Hippocampal formation (tissue), 2 donors: ENCODE measurements around the gene IL7R.

Experiments
- DNase-seq, 2 donors: peaks; one replicate each; lab custom pipeline; 2025; lab: John Stamatoyannopoulos, UW

The IL7R gene, protein sequence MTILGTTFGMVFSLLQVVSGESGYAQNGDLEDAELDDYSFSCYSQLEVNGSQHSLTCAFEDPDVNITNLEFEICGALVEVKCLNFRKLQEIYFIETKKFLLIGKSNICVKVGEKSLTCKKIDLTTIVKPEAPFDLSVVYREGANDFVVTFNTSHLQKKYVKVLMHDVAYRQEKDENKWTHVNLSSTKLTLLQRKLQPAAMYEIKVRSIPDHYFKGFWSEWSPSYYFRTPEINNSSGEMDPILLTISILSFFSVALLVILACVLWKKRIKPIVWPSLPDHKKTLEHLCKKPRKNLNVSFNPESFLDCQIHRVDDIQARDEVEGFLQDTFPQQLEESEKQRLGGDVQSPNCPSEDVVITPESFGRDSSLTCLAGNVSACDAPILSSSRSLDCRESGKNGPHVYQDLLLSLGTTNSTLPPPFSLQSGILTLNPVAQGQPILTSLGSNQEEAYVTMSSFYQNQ

DNA sequence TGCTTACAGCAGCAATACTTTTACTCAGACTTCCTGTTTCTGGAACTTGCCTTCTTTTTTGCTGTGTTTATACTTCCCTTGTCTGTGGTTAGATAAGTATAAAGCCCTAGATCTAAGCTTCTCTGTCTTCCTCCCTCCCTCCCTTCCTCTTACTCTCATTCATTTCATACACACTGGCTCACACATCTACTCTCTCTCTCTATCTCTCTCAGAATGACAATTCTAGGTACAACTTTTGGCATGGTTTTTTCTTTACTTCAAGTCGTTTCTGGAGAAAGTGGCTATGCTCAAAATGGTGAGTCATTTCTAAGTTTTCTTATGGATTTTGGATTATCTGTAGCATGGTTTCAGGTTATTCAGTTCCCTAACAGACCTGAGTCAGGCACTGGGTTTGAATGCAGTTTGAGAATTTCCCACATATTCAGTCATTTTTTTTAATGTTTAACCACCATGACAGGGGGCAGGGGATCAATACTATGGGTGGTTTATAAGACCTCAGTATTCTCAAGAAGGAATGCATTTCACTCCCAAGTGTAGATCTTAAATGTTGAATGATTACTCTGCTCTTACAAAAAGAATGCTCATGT lies at the start of gene IL7R:
TSS of gene IL7R (plus strand) at position 127 of the 587 bp plus-strand sequence. CDS start at position 214, 87 bp downstream.
- DNase-seq, result no peak

DNA sequence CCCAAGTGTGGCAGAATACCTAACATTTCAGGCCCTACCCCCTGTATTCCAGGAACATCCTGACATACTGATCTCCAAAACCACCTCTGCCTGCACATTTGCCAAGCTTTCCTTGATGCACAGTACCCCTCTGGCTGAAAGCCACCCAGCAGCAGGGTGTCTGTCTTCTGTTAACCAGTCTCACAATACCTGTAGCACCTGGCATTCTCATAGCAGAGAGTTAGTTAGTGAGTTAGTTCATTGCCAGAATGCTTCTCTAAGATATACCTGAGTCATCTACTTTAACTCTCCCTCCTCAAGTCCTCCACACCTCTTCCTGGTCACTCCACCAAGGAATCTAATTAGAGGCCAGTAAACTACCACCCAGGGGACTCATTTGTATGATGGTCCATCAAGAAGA lies 46.1 kb upstream of the IL7R start:
- DNase-seq, result no peak

DNA sequence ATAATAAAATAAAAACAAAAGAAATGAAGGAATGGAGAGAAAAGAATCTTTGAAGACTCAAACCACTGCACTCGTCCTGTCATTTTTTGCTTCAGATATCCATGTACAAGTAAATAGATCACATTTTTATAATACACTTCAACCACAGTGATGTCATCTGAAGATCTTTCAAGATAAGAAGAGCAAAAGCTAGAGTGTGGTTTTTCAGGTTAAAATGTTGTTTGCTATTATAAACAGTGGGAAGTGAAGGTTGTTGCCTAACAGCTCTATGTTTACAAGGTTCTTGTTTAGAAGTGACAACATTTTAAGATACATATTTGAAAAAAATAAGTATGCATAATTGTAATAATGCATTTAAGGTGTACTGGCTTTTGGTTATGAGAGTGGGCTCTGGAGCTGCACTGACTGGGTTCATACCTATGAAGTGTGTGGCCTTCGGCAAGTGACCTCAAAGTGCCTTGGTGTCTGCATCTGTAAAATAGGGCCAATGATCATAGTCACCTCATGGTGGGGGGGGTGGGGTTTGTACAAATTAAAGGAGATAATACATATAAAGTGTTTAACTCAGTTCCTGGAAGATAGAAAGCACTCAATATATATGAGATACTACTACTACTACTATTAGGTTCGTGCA lies 45.5 kb upstream of the IL7R start:
- DNase-seq, result no peak

DNA sequence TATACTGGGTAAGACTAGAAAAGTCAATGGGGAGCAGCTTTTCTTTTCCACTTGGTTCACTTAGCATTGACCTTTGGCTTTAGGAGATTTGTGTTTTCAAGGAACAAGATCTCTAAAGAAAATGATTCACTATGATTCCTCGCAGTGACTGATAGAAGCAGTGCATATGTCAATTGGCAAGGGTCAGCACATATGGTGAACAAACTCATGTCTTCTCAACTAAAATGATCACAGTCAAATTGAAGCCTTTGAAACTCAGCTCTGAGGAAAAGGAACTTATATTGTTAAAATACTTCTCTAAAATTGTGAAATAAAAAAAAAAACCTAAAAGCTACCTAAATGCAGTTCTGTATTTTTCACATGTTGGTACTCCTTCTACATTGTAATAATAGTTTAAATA lies 43.2 kb upstream of the IL7R start:
- DNase-seq, result no peak

DNA sequence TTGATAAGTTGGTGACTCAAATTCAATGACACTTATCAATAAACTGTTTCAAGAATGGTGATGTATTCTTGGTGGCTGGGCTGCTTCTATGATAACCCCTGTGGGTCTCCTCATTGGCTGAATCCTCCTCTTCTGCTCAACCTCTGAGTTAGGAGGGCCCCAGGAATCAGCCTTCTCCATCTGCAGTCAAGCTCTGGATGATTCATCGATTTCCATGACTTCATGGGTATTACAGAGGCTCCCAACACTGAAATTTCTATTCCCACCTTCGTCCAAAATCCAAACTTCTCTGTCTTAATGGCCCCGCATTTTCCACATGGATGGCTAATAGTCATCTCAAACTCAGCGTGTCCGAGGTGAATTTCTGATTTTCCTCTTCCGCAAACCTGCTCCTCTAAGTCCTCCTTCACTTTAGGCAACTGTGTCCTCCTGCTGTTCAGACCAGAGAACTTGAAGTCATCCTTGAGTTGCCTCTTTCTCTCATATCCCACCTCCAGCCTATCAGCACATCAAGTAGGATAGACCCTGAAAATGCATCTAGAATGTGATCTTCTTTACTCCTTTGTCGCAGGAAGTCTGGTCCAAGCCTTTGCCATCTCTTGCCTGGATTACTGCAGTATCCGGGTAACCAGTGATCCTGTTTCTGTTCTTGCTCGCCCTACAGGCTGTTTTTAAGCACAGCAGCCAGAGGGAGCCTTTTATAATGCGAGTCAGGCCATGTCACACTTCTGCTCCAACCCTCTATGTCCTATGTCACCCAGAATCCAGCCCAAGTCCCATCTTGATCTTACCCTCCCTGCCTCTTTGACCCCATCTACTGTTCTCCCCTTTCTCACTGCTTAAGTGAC lies 41.4 kb upstream of the IL7R start:
- DNase-seq, result no peak

DNA sequence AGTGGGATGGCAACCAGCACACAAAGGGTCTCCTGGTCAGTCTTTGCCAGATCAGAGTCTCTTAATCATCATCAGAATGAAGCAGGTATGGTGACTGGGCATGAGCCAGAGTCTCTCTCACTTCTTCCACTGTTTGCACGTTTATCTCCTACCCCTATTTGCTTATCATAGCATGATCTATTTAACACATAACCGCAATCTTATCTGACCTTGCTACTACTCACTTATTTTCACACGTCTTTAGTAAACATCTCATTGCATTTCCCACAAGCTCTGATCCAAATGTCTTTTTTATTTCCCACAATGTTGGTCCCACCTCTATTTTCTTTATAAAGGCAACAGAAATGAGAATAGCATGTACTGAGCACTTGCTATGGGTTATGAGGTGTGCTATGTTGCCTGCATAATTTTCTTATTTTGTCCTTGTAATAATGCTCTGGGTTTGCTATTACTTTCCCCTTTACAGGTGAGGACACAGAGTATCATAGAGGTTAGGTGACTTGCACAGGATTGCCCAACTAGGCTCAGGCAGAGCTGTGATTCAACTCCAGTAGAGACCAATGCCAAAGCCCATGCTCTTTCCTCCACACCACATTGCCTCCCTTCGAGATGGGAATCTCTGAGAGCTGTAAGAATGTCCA lies 39.7 kb upstream of the IL7R start:
- DNase-seq, result no peak

DNA sequence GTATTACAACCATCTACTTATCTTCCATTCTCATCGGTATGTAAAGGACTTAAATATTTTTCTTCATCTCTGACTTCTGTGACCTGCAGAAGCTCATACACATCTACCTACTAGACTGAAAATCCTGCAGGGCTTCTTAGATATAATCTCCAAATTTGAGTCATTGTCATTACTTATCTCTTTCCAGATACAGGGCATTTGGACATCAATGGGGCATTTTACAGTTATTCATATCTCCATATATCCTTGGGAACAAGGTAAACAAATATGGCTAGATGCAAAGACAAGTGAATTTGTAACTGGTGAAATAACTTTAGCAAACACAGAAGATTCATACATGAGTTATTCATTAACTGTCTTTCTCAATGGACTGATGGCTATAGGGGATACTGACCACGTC lies 37.7 kb upstream of the IL7R start:
- no peak for DNase-seq

DNA sequence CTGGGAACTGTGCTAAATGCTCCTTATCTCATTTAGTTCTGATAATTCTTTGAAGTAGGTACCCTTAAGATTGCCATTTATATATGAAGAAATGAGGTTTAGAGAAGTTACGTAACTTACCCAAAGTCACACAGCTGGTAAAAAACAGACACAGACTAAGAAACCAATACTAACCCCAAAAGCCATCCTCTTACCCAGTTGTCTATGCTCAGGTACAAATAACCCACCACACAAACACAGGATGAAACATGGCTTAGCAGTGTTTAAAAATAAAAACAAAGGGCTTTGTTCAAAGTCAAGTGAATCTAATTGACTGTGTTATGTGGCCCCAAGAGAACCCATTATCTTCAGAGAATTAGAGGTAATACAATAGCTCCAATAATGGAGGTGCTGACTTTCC lies 37.0 kb upstream of the IL7R start:
- DNase-seq, result no peak

DNA sequence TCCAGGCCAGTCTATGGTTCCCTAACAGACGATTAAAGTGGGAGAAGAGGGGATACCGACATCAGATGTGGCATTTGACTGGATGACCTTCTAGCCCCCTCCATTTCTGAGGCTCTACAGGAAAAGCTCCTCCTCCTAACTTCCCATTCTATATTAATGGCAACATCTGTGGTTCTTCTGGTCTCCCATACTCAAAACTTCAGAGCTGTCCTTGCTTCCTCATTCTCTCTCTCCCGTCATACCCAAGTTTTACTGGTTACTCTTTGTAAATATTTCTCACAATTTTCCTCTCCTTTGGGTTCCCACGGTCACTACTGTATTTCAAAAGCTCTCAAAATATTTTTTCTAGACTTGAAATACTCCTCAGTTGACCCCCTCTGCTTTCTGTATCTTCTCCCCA lies 36.0 kb upstream of the IL7R start:
- no peak for DNase-seq

DNA sequence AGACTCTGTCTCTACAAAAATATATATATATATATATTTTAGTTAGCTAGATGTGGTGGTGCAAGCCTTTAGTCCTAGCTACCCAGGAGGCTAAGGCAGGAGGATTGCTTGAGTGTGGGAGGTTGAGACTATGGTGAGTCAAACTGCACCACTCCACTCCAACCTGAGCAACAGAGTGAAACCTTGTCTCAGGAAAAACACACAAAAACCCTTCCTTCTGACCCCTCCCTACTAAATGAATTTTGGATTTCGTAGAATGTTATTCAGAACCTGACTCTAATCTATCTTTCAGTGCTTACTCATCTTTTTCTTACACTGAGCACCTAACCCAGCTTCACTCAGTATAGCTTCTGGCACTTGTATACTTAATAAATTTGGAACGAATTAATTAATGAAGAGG lies 35.2 kb upstream of the IL7R start:
- no peak for DNase-seq

DNA sequence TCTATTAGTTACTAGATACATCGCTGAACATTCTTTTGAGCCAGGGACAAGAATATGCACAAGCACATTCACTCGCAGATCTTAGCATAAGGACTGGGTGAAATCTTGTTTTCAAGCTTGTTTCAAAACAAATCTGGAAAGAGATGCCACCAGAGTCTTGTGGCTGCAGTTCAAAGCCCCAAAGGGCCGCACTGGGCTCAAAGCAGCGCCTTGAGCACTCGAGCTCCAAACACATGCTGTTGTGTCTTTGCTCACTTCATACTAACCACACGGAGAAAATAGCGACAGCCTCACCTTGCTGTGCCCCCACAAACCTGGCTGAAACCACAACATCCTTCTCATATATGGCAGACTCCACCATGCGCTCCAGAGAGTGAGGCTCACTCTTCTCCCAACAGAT lies 34.2 kb upstream of the IL7R start:
- no peak for DNase-seq

DNA sequence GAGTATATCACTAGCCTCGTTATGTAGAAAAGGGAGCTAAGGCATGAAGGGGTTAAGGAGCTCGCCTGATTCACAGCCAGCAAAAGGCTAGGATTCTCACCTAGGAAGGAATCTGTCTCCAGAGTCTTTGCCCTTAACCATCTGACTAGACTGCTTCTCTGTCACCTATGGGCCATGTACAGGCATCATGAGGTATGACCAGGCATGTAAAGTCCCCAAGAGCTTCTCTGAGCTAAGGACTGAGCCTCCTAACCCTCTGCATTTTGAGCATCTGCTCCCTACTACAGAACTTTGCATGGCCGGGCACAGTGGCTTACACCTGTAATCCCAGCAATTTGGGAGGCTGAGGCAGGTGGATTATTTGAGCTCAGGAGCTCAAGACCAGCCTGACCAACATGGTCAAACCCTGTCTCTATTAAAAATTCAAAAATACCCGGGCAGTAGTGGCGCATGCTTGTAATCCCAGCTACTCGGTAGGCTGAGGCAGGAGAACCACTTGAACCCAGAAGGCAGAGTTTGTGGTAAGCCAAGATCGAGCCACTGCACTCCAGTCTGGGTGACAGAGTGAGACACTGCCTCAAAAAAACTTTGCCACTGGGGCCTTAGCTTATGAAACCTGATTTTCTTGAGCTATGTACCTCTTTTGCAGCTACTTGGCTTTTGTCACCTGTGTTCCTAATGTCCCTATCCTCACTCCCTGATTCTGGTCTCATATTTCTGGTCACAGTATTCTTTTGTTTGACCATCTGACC lies 33.2 kb upstream of the IL7R start:
- no peak for DNase-seq

DNA sequence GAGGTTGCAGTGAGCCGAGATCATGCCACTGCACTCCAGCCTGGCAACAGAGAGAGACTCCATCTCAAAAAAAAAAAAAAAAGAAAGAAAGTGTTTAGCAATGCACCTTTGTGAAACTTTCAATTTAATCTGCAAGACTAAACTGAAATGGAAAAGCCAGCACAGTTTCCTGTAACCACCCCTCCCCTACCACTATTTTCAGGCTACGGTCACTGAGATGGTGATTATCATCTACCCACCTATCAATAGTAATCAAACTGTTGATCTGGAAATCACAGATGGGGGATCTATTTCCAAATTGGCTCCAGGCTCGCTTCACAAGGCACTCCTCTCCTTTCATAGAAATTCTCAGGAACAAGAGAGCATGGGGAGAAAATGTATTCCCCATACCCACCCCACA lies 30.6 kb upstream of the IL7R start:
- DNase-seq, result no peak

DNA sequence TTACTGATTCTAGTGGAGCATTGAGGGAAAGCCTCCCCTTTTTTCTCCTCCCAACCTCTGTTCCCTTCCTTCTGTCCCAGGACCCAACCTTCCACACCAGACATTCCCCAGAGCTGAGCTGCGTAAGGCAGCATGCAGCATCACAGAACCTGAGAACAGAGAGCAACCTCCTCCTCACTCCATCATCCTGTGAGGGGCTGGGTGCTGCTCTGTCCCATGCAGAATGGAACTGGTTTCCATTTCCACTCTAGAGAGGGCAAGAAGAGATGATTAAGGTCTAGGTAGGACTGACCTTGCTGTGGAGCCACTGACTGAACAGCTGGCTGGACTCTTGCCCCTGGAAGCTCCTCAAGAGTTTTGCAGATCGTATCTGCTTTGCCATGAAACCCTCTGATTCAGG lies 30.1 kb upstream of the IL7R start:
- DNase-seq, result no peak

DNA sequence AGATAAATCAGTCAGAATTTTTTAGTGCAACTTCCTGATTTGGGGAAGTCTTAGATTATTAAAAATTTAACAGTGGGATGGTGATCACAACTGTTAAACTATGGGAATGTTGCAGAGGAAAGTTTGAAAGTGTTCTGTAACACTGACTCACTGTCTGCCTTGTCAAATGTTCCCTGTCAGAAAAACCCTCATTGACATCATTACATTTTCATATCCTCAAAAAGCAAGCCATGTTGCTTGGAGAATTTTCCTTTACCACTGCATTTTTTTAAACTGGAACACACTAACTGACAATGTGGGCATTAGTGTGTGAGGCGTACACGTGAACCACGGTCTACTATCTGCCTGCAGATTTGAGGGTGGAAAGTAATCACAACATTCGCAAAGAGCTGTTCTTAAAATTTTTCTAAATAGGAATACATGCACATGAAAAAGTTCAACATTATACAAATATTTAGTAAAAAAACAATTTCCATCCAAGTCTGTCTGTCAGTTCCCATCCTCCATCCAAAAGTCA lies 28.6 kb upstream of the IL7R start:
- DNase-seq, result no peak

DNA sequence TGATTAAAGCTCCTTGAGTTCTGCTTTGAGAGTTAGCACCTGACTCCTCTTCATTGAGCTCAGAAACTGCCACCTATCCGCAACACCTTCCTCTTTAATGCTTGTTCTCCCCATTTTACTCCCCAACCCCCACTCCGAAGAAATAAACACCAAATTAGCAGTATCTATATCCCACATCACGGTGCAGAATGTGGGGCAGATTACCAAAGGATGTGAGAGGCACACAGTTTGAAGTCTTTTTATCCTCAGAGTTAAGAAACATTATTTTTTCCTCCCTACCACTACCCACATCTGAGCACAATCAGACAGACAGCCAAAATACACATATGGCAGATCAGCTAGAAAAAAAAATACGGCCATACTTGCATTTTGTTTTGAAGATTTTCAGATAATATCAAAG lies 26.1 kb upstream of the IL7R start:
- no peak for DNase-seq

DNA sequence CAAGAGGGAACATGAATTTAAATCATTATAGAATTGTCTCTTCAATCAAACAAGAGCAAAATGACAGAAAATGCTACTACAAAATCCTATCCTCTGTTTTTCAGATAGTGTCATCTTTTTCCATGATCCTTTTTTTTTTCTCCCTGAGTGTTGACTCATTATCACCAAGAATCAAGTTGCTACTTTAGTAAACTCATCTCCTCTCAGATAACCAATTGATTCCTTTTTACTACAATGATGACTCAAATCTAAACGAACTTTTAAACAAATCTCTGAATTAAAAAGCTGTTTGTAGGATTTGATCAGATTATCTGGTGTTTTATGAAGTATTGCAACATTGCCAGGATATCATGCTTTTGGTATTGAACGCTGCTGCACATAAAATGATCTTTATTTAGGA lies 23.9 kb upstream of the IL7R start:
- no peak for DNase-seq

DNA sequence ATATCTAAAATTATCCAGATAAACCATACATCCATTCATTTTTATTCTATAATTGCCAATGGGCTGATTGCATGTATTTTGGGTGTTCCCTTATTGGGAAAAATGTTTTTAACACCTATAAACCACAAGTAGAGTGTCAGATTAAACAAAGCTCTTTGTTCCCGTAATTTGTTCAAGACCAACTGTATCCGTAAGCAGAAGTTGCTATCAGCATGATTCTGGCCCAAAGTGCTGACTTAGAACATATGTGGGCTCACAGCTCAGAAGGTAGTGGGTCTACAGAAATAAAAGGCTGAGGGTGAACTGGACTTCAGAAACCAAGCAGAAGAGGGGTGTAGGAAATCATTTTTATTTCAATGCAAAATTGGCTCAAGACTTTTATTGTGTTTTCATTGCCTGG lies 23.5 kb upstream of the IL7R start:
- DNase-seq, result no peak

DNA sequence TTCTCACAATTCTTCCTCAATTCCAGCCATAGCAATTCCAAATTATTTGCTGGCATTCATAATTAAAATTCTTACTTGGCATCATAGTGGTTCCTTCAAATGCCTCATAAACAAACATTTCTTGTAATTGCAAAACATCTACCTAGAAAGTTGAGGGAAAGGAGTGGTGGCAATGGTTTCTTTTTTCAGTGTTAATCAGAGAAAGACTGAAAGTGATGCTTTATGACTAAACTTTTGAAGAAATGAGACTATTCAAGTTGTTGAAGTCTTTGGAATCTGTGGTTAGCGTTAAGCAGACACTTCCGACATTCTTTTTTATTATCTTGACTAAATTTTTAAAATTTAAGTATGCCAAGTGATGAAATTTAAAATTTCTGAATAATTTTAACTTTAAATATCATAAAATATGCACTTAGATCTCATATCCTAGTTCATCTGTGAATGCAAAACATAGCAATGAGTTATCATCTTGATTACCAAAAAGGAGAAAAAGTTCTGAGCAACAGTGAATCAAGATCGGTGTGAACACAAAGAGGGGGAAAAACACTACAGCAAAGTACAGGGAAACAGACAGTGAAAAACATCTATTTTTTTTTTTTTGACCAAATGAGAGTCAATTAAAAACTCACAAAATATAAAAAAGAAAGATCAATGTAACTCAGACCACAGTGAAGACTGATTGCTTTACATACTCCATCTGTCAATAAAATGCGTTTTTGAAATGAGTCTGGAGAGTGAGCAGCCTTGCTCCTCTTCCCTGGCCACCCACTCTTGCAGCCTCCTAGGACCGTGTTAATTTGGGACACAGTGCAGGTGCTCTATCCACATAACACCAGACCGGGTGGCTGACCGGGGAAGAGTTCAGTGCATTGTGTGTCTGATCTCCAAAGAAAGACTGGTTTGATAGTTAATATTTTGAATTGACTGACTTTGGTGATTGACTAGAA lies 20.6 kb upstream of the IL7R start:
- DNase-seq, result no peak
